AG04449 (cell line): ENCODE data around the gene PCGF3.

Source experiments
- CTCF ChIA-PET: fragments of 350-600 bp; formaldehyde crosslinking; extraction: SDS; loops from one replicate; lab custom pipeline; 2021; ENCODE audit warnings: antibody characterized with exemption; lab: Yijun Ruan, JAX
- POLR2A ChIA-PET: fragments of 400-600, 350-600 bp; formaldehyde crosslinking; extraction: SDS; loops from one replicate; lab custom pipeline; 2020; ENCODE audit warnings: antibody characterized with exemption, inconsistent platforms; lab: Yijun Ruan, JAX
- DNase-seq: peaks from one replicate; pipeline ENCODE4 v3.0.0-alpha.2; 2010; ENCODE audit warnings: low read depth, low spot score
- H3K4me3 ChIP-seq: 2 replicates; pipeline ENCODE4 v1.5.1; 2011; ENCODE audit warnings: low read depth, mild to moderate bottlenecking, control low read depth, low read length
- CTCF ChIP-seq: IDR thresholded peaks from one replicate; pipeline ENCODE4 v1.5.1; 2011; ENCODE audit warnings: mild to moderate bottlenecking, moderate library complexity, low read length, control low read depth, inconsistent platforms; ENCODE audit not compliant: insufficient read depth; ENCODE audit errors: missing control alignments

The PCGF3 gene

GRCh38 chr4:722169-722725, 16.6 kb downstream of the PCGF3 start:
- CTCF ChIA-PET, result interaction anchor here (1.3 kb wide), 1 partner anchor 20 kb away, joined by 4 read pairs; no protein-coding TSS in a partner anchor
- no peak for TF ChIP-seq CTCF
- POLR2A ChIA-PET, result no interaction called here
- H3K4me3 ChIP-seq, result no peak overlapping the region
- no peak for DNase-seq

GRCh38 chr4:722851-723360, 17.3 kb downstream of the PCGF3 start:
- POLR2A ChIA-PET, result no interaction called here
- TF ChIP-seq CTCF, result no peak
- no peak overlapping the region for H3K4me3 ChIP-seq
- CTCF ChIA-PET, result interaction anchor here (2.3 kb wide), 1 partner anchor 19 kb away, joined by 8 read pairs; no protein-coding TSS in a partner anchor
- DNase-seq, result no peak

GRCh38 chr4:723751-724530, 18.3 kb downstream of the PCGF3 start:
- POLR2A ChIA-PET, result no interaction called here
- DNase-seq, result no peak
- TF ChIP-seq CTCF, result no peak
- no peak overlapping the region for H3K4me3 ChIP-seq
- CTCF ChIA-PET, result interaction anchor here (2.3 kb wide), 1 partner anchor 18 kb away, joined by 8 read pairs; no protein-coding TSS in a partner anchor

- CTCF ChIA-PET, result no interaction called here
- POLR2A ChIA-PET, result no interaction called here
Observed at GRCh38 chr4:725391-726234, 20.0 kb downstream of the PCGF3 start.

GRCh38 chr4:726235-726787, 20.7 kb downstream of the PCGF3 start:
- ChIA-PET POLR2A (no interaction called here), CTCF (interaction anchor here (2.3 kb wide), 1 partner anchor 16 kb away, joined by 14 read pairs; no protein-coding TSS in a partner anchor)
- H3K4me3 ChIP-seq, result no peak overlapping the region
- no peak for TF ChIP-seq CTCF
- DNase-seq, result no peak

More at GRCh38 chr4:725391-726234, 20.0 kb downstream of the PCGF3 start:
- no peak for TF ChIP-seq CTCF
- H3K4me3 ChIP-seq, result no peak overlapping the region
- DNase-seq, result no peak
